Upper lobe of right lung (tissue), 1 donor: ENCODE results near the gene UBE2QL1. TPM values are rescaled to one million over a fixed set of nuclear protein-coding genes. Genes with fewer than 3 reads are reported as not detected.

Experiments
- ATAC-seq: fragments of 200-7000 bp; cut with Tn5 transposase; one replicate; pipeline ENCODE4 v1.9.1; 2020; ENCODE audit warnings: mild to moderate bottlenecking, moderate library complexity
- DNase-seq: peaks from one replicate; pipeline ENCODE4 v3.0.0-alpha.2; 2020
- H3K27ac ChIP-seq: fragments of 200-600 bp; one replicate; pipeline ENCODE4 v1.8.0; 2022
- H3K27me3 ChIP-seq: fragments of 200-600 bp; one replicate; pipeline ENCODE4 v1.8.0; 2022; ENCODE audit warnings: mild to moderate bottlenecking
- H3K36me3 ChIP-seq: fragments of 200-600 bp; one replicate; pipeline ENCODE4 v1.8.0; 2022
- H3K4me1 ChIP-seq: fragments of 200-600 bp; one replicate; pipeline ENCODE4 v1.8.0; 2022
- H3K4me3 ChIP-seq: fragments of 200-600 bp; one replicate; pipeline ENCODE4 v1.8.0; 2022; ENCODE audit warnings: mild to moderate bottlenecking
- H3K9me3 ChIP-seq: fragments of 200-600 bp; one replicate; pipeline ENCODE4 v1.8.0; 2022
- CTCF ChIP-seq: fragments of 200-600 bp; IDR thresholded peaks from one replicate; pipeline ENCODE4 v1.8.0; 2022; ENCODE audit warnings: antibody characterized with exemption
- intact Hi-C: fragments of 100-400 bp; cut with DNase I; formaldehyde crosslinking; loops from one replicate; pipeline ENCODE4 v1.11.0; 2022
- total RNA-seq: library from RNA; stranded (reverse); fragmentation: NEBNext Ultra II Directional; extraction: Animal tissue kit (Norgen Biotek cat#: 25700); gene quantifications from one replicate; pipeline ENCODE4 v1.2.1, GENCODE V29; 2021
- donor health status: DM: no; HTN: yes; CAD: no; lungs with severe emphysema.

The UBE2QL1 gene
- total RNA-seq, 1 donor from 2014 or later = not detected

- Histone ChIP-seq H3K4me3 (no peak overlapping the region), H3K9me3 (no peaks in the 10 kb centered on the region), H3K36me3 (no peaks in the 10 kb centered on the region), H3K4me1 (no peaks in the 10 kb centered on the region), H3K27ac (no peak overlapping the region), H3K27me3 (peaks cover 14% of the 10 kb centered on the region)
- intact Hi-C loops = no loop called here
- TF ChIP-seq CTCF = no peak
- no peak for DNase-seq
- no peak for ATAC-seq
Measured at GRCh38 chr5:6410421-6410820, 38.2 kb upstream of the UBE2QL1 start.

- DNase-seq = no peak
- H3K4me3 ChIP-seq = no peak overlapping the region
Measured at GRCh38 chr5:6411141-6411540, 37.5 kb upstream of the UBE2QL1 start.

GRCh38 chr5:6412811-6413210 is 35.8 kb upstream of the UBE2QL1 start:
- DNase-seq = no peak
- no peaks in the 10 kb centered on the region for H3K36me3 ChIP-seq
- no peak overlapping the region for H3K27ac ChIP-seq
- intact Hi-C loops = no loop called here
- no peak for TF ChIP-seq CTCF
- H3K4me1 ChIP-seq = no peaks in the 10 kb centered on the region
- H3K9me3 ChIP-seq = no peaks in the 10 kb centered on the region
- peaks cover 13% of the 10 kb centered on the region for H3K27me3 ChIP-seq
- no peak overlapping the region for H3K4me3 ChIP-seq
- ATAC-seq = no peak

More at GRCh38 chr5:6411141-6411540, 37.5 kb upstream of the UBE2QL1 start:
- no peak for TF ChIP-seq CTCF
- intact Hi-C loops = no loop called here
- Histone ChIP-seq H3K9me3 (no peaks in the 10 kb centered on the region), H3K27me3 (peaks cover 14% of the 10 kb centered on the region), H3K4me1 (no peaks in the 10 kb centered on the region), H3K36me3 (no peaks in the 10 kb centered on the region), H3K27ac (no peak overlapping the region)
- ATAC-seq = no peak

DNA sequence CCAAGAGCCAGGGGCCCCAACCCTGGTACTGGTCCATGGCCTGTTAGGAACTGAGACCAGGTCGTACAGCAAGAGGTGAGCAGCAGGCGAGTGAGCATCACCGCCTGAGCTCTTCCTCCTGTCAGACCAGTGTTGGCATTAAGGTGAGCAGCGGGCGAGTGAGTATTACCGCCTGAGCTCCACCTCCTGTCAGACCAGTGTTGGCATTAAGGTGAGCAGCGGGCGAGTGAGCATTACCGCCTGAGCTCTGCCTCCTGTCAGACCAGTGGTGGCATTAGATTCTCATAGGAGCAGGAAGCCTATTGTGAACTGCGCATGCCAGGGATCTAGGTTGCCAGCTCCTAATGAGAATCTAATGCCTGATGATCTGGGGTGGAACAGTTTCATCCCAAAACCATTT is 31.0 kb upstream of the UBE2QL1 start:
- no peak for ATAC-seq

GRCh38 chr5:6418679-6419276 is 29.9 kb upstream of the UBE2QL1 start:
- H3K36me3 ChIP-seq = no peaks in the 10 kb centered on the region
- no peak for TF ChIP-seq CTCF
- H3K9me3 ChIP-seq = no peaks in the 10 kb centered on the region
- intact Hi-C loops = no loop called here
- no peak overlapping the region for H3K27ac ChIP-seq
- ATAC-seq (no peak), DNase-seq (no peak)
- H3K4me3 ChIP-seq = no peak overlapping the region
- H3K27me3 ChIP-seq = peaks cover 9% of the 10 kb centered on the region
- H3K4me1 ChIP-seq = no peaks in the 10 kb centered on the region

More for the DNA sequence above, 31.0 kb upstream of the UBE2QL1 start:
- H3K27me3 ChIP-seq = peaks cover 9% of the 10 kb centered on the region
- H3K27ac ChIP-seq = no peak overlapping the region
- TF ChIP-seq CTCF = no peak
- no peak for DNase-seq
- H3K9me3 ChIP-seq = no peaks in the 10 kb centered on the region
- H3K4me1 ChIP-seq = no peaks in the 10 kb centered on the region
- no peak overlapping the region for H3K4me3 ChIP-seq
- intact Hi-C loops = no loop called here
- H3K36me3 ChIP-seq = no peaks in the 10 kb centered on the region
